Head of caudate nucleus (tissue), 42 donors: ENCODE measurements around the gene E4F1.

Experiments
- DNase-seq, 42 donors: peaks; one replicate each; pipeline versions ENCODE4 v3.0.0 to v3.0.0-alpha.2; 2020 to 2021; ENCODE audit warnings: mixed read lengths in 7 of 42
- intact Hi-C: fragments of 100-400 bp; cut with DNase I; formaldehyde crosslinking; loops from one replicate; pipeline ENCODE4 v1.15.0; 2022

The E4F1 gene, protein sequence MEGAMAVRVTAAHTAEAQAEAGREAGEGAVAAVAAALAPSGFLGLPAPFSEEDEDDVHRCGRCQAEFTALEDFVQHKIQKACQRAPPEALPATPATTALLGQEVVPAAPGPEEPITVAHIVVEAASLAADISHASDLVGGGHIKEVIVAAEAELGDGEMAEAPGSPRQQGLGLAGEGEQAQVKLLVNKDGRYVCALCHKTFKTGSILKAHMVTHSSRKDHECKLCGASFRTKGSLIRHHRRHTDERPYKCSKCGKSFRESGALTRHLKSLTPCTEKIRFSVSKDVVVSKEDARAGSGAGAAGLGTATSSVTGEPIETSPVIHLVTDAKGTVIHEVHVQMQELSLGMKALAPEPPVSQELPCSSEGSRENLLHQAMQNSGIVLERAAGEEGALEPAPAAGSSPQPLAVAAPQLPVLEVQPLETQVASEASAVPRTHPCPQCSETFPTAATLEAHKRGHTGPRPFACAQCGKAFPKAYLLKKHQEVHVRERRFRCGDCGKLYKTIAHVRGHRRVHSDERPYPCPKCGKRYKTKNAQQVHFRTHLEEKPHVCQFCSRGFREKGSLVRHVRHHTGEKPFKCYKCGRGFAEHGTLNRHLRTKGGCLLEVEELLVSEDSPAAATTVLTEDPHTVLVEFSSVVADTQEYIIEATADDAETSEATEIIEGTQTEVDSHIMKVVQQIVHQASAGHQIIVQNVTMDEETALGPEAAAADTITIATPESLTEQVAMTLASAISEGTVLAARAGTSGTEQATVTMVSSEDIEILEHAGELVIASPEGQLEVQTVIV

DNA sequence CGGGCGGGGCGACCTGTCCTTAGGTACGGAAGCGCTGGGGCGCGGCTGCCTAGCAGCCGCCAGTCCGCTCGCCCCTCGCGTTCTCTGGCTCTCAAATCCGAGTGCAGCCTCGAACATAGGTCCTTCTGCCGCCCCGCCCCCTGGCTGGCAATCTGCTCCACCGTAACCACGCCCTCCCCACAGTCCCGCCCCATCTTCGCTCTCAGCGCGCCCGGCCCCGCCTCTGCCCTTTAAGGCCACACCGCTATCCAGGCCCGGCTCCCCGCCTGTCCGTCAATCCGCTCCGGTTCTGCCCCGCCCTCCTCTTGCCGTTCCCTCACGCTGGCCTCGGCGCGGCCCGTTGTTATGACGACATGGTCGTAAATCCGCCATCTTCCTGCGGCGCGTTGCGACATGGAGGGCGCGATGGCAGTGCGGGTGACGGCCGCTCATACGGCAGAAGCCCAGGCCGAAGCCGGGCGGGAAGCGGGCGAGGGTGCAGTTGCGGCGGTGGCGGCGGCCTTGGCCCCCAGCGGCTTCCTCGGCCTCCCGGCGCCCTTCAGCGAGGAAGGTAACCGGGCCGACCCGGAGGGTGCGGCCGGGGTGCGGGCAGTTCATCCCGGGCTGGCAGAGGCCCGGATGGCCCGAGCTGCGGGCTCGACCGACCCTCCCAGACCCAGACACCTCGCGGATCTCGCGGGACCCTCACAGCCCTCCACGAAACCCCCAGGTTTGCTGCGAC is at the start of gene E4F1:
E4F1 (plus strand) TSS at position 371 of the 721 bp plus-strand sequence; CDS start at position 394, 23 bp downstream.
- intact Hi-C loops, result no loop called here
- DNase-seq, result peak; percentile 97 to 100 (median 99)

DNA sequence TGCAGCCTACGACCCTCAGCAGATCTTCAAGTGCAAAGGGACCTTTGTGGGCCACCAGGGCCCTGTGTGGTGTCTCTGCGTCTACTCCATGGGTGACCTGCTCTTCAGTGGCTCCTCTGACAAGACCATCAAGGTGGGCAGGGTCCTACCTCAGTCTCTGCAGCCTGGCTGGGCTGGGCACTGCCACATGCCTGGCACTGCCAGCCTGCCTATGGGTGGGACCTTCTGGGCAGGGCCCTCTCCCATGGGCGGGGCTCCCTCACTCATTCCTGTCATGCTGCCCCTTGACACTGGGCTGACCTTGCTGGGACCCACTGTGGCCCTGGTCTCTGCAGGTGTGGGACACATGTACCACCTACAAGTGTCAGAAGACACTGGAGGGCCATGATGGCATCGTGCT is 49.5 kb upstream of the E4F1 start:
- DNase-seq, result no peak
- intact Hi-C loops, result no loop called here

DNA sequence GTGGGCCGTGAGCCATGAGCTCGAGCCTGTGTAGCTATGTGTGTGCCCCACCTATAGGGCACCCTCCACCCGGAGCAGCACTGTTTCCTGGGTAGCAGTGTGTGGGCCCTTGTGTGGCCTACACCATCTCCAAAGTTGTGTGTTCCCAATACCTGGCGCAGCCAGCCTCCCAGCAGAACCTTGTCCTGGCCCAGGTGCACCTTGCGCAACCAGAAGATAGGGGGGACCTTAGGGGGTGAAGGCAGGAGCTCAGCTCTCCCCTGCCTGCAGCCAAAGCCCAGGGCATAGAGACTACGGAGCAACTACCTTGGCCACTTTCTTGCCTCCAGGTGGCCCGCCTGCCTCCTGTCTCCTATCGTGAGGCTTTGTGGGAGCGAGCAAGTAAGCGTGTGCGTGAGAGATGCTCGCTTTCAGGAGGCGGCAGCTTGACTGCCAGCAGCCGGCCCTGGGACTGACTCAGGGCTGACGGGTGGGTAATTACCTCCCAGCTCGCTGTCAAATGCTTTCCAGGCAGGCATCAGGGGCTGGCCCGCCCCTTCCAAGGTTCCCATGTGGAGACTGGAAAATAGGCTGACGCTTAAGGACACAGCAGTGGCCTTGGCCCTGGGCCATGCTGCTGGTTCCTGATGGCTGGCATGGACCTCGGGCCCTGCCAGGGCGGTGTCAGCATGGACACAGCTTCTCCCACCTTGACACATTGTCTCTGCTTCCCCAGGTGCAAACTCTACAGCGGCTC is 48.8 kb upstream of the E4F1 start:
- intact Hi-C loops, result no loop called here
- DNase-seq, result peak in 41 of 42 donors; percentile 29 to 92 (median 71)

DNA sequence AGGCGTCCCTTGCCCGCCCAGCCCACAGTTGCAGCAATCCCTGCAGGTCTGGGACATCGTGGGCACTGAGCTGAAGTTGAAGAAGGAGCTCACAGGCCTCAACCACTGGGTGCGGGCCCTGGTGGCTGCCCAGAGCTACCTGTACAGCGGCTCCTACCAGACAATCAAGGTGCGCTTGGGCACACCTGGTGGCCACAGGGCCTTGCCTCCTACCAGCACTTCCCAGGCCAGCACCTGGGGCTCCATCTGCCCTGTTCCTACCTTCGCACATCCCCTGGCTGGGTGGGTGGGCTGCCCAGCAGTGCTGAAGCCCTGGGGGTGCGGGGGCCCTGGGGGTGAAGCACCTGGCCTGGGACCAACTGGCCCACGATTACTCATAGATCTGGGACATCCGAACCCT is 47.9 kb upstream of the E4F1 start:
- DNase-seq, result no peak
- intact Hi-C loops, result no loop called here

DNA sequence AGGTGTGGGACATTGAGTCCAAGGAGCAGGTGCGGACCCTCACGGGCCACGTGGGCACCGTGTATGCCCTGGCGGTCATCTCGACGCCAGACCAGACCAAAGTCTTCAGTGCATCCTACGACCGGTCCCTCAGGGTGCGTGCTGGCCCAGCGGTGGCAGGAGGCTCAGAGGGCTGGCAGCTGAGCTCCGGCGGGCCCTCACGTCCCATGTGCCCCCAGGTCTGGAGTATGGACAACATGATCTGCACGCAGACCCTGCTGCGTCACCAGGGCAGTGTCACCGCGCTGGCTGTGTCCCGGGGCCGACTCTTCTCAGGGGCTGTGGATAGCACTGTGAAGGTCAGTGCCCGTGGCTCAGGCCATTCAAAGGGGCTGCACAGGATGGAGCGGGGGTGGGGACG is 47.3 kb upstream of the E4F1 start:
- no peak for DNase-seq
- intact Hi-C loops, result no loop called here

DNA sequence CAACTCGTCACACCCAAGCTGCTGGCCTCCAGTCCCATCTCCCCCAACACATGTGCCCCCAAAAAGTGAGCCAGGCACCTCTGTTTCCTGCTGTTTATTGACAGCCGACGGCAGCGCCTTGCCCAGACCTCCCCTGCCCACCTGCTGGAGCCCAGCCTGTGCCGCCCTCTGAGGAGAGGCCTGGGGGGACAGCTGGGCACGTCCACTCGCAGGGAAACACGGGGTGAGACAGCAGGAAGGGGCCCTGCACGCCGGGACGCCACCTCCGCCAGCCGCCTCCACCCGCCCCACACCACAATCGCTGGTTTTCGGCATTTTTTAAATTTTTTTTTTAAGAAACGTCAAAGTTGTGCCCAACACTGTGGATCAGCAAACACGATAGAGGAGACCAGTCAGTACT is 46.3 kb upstream of the E4F1 start:
- intact Hi-C loops, result no loop called here
- no peak for DNase-seq

- intact Hi-C loops, result no loop called here
- no peak for DNase-seq
These were observed 45.8 kb upstream of the E4F1 start for GRCh38 chr16:2177561-2177960.

- intact Hi-C loops, result no loop called here
- DNase-seq, result peak in 29 of 42 donors; percentile 17 to 71 (median 48)
These were observed 44.9 kb upstream of the E4F1 start for GRCh38 chr16:2178321-2179106.

DNA sequence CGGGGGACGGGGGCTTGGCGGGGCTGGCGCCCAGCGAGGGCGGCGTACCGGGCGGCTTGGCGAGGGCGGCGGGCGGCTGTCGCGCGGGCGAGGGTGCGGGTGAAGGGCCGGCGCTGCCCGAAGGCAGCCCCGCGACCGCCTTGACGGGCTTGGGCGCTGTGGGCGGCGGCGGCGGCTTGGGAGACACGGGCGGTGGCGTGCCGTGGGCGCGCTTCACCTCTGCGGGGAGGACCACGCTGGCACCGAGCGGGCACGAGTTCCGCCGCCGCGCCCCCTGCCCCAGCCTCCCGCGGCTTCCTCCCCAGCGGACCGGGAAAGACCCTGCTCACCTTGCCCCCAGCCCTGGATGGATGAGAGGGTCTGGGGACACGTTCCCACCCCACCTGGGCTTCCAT is 44.3 kb upstream of the E4F1 start:
- no peak for DNase-seq

DNA sequence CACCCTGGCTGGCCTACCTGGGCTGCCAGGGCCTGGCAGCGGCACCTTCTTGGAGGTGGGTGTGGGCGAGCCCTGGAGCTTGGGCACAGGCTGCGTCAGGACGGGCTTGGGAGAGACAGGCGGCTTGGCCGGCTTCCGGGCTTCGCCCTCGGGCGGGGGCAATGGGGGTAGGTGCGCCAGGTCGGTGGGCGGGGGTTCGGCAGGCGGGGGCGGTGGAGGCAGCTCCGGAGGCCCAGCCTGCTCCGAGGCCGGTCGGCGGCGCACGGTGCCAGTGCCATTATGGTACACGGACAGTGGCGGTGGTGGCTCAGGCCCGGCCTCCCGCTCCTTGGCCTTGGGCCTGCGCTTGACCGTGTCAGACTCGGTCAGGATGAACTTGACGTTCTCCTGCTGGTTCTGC is 43.8 kb upstream of the E4F1 start:
- intact Hi-C loops, result no loop called here
- no peak for DNase-seq

More for the DNA sequence above, 44.3 kb upstream of the E4F1 start:
- intact Hi-C loops, result no loop called here

- no peak for DNase-seq
- intact Hi-C loops, result no loop called here
These were observed 42.9 kb upstream of the E4F1 start for GRCh38 chr16:2180461-2180860.

DNA sequence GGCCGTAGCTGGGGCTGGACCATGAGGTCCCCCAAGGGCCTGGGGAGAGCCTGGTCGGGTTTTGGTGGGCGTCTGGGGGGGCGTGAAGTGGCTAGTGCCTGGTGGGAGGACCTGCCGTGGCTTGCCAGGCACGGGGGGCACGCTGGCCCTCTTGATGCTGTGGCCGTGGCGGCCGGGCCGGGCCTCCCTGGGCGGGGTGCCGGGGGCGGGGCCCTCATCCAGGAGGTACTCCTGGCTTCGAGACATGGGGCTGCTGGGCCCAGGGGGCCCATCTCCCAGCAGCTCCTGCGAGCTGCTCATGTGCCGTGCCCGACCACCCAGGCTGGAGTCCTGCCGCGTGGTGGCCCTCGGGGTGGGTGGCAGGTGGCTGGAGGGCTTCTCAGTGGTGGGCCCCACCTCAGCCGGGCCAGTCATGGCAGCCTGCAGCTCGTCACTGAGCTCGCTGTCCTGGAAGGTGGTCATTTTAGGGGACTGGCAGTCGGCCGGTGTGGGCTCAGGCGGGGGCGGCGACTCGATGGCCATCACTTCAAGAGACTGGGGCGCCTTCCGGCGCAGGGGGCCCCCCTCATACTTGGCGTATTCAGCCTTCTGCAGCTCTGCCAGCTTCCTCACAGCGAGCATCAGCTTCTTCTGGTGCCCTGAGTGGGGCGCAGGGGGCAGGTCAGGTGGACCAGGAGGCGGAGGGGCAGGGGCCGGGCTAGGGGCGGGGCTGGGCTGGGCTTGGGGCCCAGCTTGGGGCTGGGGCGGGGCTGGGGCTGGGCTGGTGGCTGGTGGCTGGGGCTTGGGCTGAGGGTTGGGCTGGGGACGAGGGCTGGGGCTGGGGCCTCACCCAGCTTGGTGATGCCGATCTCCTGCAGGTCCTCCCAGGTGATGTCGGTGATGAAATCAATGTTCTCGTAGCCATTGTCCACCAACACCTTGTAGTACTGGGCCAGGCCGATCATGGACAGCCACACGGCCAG is 42.1 kb upstream of the E4F1 start:
- intact Hi-C loops, result no loop called here
- DNase-seq, result no peak

GRCh38 chr16:2181952-2182351 is 41.4 kb upstream of the E4F1 start:
- no peak for DNase-seq
- intact Hi-C loops, result no loop called here

DNA sequence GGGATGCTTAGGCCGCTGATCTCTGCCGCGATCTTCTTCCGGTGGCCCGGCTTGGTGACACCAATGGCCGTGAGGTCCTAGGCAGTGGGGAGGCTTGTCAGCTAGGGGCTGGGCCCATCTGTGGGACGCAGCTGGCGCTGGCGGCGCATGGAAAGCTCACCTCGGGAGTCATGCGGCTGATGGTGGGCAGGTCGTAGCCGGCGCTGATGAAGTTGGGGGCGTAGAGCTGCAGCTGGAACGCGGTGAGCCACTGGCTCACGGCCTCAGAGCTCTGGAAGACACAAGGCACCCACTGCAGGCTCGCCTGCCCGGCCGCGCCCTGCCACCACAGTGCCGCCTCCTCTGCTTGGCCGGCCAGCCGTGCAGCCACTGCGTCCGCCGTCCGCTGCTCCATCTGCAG is 39.7 kb upstream of the E4F1 start:
- peak in 31 of 42 donors; percentile 25 to 78 (median 57) for DNase-seq
- intact Hi-C loops, result no loop called here

GRCh38 chr16:2184346-2184745 is 39.0 kb upstream of the E4F1 start:
- intact Hi-C loops, result no loop called here
- DNase-seq, result no peak

DNA sequence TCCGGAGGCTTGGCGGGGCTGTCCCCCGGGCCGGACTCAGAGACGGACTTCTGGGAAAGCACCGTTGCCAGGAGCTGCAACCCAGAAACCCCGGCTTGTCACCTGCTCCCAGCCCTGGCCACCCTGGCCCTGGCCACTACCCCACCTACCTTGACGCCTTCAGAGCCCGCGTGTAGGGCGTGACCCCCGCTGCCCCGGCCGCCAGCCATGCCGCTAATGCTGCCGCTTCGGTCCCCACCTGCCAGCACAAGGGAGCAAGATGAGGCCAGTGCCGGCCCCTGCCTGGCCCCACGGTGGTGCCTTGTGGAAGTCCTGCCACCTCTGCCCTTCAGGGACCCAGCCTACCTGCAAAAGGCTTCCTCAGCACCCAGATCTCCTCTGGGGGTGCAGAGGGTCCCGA is 38.4 kb upstream of the E4F1 start:
- DNase-seq, result peak in 1 of 42 donors; percentile 3
- intact Hi-C loops, result no loop called here

DNA sequence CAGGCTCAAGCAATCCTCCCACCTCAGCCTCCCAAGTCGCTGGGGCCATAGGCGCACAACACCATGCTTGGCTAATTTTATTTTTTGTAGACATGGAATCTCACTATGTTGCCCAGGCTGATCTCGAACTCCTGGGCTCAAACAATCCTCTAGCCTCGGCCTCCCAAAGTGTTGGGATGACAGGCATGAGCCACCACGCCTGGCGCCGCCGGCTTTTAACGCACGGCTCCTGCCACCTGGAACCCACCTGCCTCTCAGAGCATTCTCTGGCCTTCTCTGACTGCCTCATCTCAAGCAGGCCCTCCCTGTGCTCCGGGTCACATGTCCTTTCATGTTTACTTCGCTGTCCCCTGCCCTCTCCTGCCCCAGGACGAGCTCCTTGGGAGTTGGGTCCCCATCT is 37.3 kb upstream of the E4F1 start:
- intact Hi-C loops, result no loop called here
- DNase-seq, result no peak
